ENCODE results near the gene SERPINA9. TPM values are rescaled to one million over a fixed set of nuclear protein-coding genes. Genes with fewer than 3 reads are reported as not detected.

Gene SERPINA9
- total and polyA plus RNA-seq, 2 of the 8 experiments (the other 6 are each of a cell fraction or from before 2014, with no cell fraction given), result not detected

DNA sequence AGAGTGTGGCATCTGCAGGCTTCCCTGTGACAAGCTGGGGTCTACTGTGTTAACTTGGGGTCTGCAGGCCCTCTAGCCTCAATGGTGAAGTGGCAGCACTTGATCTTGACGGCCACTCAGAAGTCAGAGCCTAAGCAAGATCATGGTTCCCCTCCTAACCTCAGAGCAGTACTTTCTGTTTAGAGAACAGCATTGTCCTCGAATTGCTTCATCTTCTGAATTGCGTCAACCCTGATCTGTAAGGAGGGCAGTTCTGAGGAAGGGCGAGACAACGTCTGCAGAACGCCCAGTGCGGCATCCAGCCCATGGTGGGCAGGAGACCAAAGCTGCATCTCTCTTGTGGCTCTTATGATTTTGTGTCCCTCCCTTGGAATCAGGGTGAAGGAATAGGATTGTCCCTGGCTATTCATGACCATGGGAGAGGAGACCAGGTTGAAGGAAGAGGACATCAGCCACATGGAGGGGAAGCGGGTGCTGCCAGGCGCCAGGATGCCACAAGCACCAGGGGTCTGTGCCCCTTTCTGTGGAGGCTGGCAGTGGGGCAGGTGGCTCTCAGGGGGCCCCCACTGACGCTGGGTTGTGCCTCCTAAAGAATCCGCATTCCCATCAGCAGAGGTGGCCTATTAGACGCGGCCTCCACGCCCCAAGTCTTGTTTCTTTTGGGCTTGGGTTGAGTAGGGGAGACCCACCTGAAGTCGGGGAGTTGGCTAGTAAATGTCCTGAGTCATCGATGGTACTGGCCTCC lies 2.2 kb downstream of the SERPINA9 start (continued):
- no peak for TF ChIP-seq CEBPB (IDR thresholded peaks at IDR 0.05; ENCODE audit: low read depth, low read length)
- TF ChIP-seq ASH2L (IDR thresholded peaks at IDR 0.05; ENCODE audit: low read length), result no peak
- TF ChIP-seq BRCA1 (IDR thresholded peaks at IDR 0.05; ENCODE audit: low read depth, low read length), result no peak
- TF ChIP-seq SP2 (IDR thresholded peaks at IDR 0.05; ENCODE audit: low read length), result no peak
- TF ChIP-seq CBX5 (IDR thresholded peaks at IDR 0.05; ENCODE audit: low read depth, low read length), result no peak
- TF ChIP-seq CTBP2 (IDR thresholded peaks at IDR 0.05; ENCODE audit: borderline replicate concordance, insufficient read depth, insufficient read length, low read length), result no peak

All from H1 (cell line).